Activated CD8-positive, alpha-beta T cell treated with anti-CD3 and anti-CD28 coated beads for 36 hours (primary cell): Measurements from ENCODE around the gene GATM. TPM values are rescaled to one million over a fixed set of nuclear protein-coding genes. Genes with fewer than 3 reads are reported as not detected.

ENCODE experiments used
- ATAC-seq: fragments of 200-7000 bp; cut with Tn5 transposase; one replicate; pipeline ENCODE4 v1.10.0; 2021; ENCODE audit warnings: mild to moderate bottlenecking, moderate library complexity
- CTCF ChIA-PET: fragments of 350-600 bp; sonication (Branson Sonifier 250); formaldehyde crosslinking; loops from one replicate; lab custom pipeline; 2021; ENCODE audit warnings: antibody characterized with exemption; lab: Charles Lee
- POLR2A ChIA-PET: fragments of 350-600 bp; sonication (Branson Sonifier 250); formaldehyde crosslinking; loops from one replicate; lab custom pipeline; 2021; ENCODE audit warnings: antibody characterized with exemption; lab: Charles Lee
- DNase-seq: peaks from one replicate; pipeline ENCODE4 v3.0.0-alpha.2; 2020
- H3K27ac Mint-ChIP-seq: one replicate; pipeline ENCODE4 v1.8.0; 2021; ENCODE audit warnings: mild to moderate bottlenecking, mixed read lengths
- H3K27me3 Mint-ChIP-seq: one replicate; pipeline ENCODE4 v1.8.0; 2021; ENCODE audit warnings: mixed read lengths
- H3K36me3 Mint-ChIP-seq: one replicate; pipeline ENCODE4 v1.8.0; 2021; ENCODE audit warnings: low read depth, mixed read lengths
- H3K4me1 Mint-ChIP-seq: one replicate; pipeline ENCODE4 v1.8.0; 2021; ENCODE audit warnings: low read depth, mixed read lengths
- H3K4me3 Mint-ChIP-seq: one replicate; pipeline ENCODE4 v1.8.0; 2021; ENCODE audit warnings: mild to moderate bottlenecking, moderate library complexity, mixed read lengths
- H3K9me3 Mint-ChIP-seq: one replicate; pipeline ENCODE4 v1.8.0; 2021; ENCODE audit warnings: mixed read lengths
- intact Hi-C: fragments of 100-400 bp; cut with micrococcal nuclease; formaldehyde crosslinking; loops from one replicate; pipeline ENCODE4 v1.10.0; 2022
- total RNA-seq, 2 experiments: library from RNA; stranded (reverse); gene quantifications; one replicate each; pipeline ENCODE4 v1.2.3, GENCODE V29; 2021
- TF ChIP-seq, protein P1 (sequence below): fragments of 200-600 bp; IDR thresholded peaks from one replicate; pipeline ENCODE4 v1.8.0; 2022; ENCODE audit warnings: antibody characterized with exemption, mild to moderate bottlenecking

The GATM gene
- total RNA-seq, 2 experiments from 2014 or later = 5.6 to 6.5 TPM

DNA sequence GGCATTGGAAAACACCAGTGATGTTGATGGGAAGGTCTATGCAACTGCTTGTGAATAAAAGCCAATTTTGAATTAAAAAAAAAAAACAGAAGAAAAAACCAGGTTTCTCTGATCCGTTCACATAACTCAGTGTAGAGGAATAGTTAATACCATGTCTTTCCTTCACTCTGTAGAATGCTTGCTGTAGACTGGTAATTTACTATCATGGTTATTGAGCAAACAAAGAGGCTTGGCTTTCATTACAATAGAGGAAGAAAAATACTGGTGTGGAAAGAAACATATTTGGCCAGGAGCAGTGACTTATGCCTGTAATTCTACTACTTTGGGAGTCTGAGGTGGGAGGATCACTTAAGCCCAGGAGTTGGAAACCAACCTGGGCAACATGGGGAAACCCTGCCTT lies 41.1 kb downstream of the GATM start:
- intact Hi-C loops = no loop called here

DNA sequence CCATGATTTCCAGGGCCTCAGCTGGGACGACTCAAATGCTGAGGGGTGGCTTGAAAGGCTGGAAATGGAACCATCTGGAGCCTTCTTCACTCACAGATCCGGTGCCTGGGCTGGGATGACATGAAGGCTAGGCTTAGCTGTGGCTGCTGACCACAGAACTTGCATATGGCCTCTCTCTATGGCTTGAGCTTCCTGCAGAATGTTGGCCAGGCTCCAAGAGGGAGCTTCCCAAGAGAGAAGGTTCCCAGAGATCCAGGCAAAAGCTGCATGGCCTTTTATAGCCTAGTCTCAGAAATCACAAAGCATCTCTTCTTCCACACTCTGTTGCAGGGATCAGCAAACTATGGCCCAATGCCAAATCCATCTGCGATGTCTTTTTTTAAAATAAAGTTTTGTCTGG lies 44.8 kb downstream of the GATM start:
- Mint-ChIP-seq H3K9me3 (peaks cover 3% of the 10 kb centered on the region), H3K27ac (no peak overlapping the region), H3K4me3 (no peak overlapping the region), H3K4me1 (peaks cover 6% of the 10 kb centered on the region), H3K36me3 (no peaks in the 10 kb centered on the region), H3K27me3 (peaks cover 3% of the 10 kb centered on the region)
- ChIA-PET POLR2A (no interaction called here), CTCF (no interaction called here)
- intact Hi-C loops = no loop called here
- DNase-seq (no peak), ATAC-seq (no peak)
- TF ChIP-seq, protein P1, sequence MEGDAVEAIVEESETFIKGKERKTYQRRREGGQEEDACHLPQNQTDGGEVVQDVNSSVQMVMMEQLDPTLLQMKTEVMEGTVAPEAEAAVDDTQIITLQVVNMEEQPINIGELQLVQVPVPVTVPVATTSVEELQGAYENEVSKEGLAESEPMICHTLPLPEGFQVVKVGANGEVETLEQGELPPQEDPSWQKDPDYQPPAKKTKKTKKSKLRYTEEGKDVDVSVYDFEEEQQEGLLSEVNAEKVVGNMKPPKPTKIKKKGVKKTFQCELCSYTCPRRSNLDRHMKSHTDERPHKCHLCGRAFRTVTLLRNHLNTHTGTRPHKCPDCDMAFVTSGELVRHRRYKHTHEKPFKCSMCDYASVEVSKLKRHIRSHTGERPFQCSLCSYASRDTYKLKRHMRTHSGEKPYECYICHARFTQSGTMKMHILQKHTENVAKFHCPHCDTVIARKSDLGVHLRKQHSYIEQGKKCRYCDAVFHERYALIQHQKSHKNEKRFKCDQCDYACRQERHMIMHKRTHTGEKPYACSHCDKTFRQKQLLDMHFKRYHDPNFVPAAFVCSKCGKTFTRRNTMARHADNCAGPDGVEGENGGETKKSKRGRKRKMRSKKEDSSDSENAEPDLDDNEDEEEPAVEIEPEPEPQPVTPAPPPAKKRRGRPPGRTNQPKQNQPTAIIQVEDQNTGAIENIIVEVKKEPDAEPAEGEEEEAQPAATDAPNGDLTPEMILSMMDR = no peak

More for the DNA sequence above, 41.1 kb downstream of the GATM start:
- H3K4me1 Mint-ChIP-seq = peaks cover 6% of the 10 kb centered on the region
- H3K27ac Mint-ChIP-seq = no peak overlapping the region
- H3K4me3 Mint-ChIP-seq = no peak overlapping the region
- CTCF ChIA-PET = interaction anchor here (1.3 kb wide), 1 partner anchor 15 kb away, joined by 3 read pairs; no protein-coding TSS in a partner anchor
- POLR2A ChIA-PET = no interaction called here
- TF ChIP-seq, protein P1 = no peak
- no peak for DNase-seq
- H3K36me3 Mint-ChIP-seq = no peaks in the 10 kb centered on the region
- no peak for ATAC-seq
- H3K9me3 Mint-ChIP-seq = peaks cover 3% of the 10 kb centered on the region
- H3K27me3 Mint-ChIP-seq = no peaks in the 10 kb centered on the region

DNA sequence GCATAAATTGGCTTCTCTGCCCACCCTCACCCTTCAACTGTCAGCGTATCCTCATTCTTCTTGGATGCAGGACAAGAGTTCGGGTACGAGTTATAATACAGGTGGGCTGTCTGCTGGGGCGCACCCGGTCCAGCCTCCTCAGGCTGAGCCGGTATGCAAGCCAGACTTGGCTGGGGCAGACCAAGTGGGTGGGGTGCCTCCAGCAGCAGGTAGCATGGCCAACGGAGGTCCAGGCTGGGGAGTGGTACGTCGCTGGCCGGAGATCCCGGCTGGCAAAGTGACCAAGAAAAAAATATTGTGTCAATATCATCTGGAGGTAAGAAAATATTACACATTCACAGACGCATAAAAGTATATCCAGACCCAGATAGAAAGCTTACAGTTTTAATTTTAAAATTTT lies 45.6 kb downstream of the GATM start:
- no peaks in the 10 kb centered on the region for H3K9me3 Mint-ChIP-seq
- H3K27me3 Mint-ChIP-seq = peaks cover 4% of the 10 kb centered on the region
- no peak overlapping the region for H3K4me3 Mint-ChIP-seq
- H3K4me1 Mint-ChIP-seq = peaks cover 2% of the 10 kb centered on the region
- no peak for ATAC-seq
- CTCF ChIA-PET = no interaction called here
- intact Hi-C loops = no loop called here
- POLR2A ChIA-PET = no interaction called here
- no peak for DNase-seq
- H3K36me3 Mint-ChIP-seq = no peaks in the 10 kb centered on the region
- TF ChIP-seq, protein P1 = no peak
- no peak overlapping the region for H3K27ac Mint-ChIP-seq

DNA sequence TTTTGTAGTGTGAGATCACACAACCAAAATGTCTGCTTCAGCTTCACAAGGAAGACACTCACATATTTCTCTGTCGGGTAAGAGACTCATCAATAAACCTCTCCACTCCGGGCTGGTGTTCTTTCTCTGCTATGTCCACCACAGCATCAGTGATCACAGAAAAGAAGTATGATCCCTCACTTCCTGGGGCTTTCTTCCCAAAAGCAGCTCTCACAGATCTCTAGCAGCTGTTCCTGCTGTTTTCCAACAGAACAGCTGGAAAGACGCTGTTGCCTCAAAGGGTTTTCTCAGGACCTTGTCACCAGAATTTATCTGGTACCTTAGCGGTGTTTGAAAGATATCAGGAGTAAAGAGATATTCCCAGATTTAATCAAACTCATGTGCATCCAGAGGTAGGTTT lies 46.4 kb downstream of the GATM start:
- DNase-seq (no peak), ATAC-seq (no peak)
- no peak overlapping the region for H3K4me3 Mint-ChIP-seq
- TF ChIP-seq, protein P1 = no peak
- H3K27me3 Mint-ChIP-seq = peaks cover 4% of the 10 kb centered on the region
- intact Hi-C loops = no loop called here
- H3K36me3 Mint-ChIP-seq = no peaks in the 10 kb centered on the region
- H3K4me1 Mint-ChIP-seq = peaks cover 2% of the 10 kb centered on the region
- H3K27ac Mint-ChIP-seq = no peak overlapping the region
- CTCF ChIA-PET = no interaction called here
- H3K9me3 Mint-ChIP-seq = no peaks in the 10 kb centered on the region
- POLR2A ChIA-PET = no interaction called here

DNA sequence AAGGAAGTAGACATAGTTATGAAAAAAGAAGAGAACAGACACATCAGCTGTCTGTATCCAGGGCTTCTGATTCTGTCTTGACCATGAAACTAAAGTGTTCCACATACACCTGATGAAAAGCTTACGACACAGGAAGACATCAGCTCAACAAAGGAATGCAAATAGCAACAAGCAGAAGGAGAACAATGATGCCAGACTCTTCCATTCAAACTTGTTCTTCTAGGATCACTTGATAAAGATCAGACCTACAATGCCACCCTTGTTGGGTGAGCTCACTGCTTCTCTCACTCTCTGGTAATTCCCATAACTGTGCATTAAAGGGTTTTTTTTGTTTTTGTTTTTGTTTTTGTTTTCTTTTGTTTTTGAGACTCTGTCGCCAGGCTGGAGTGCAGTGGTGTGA lies 49.7 kb downstream of the GATM start:
- DNase-seq (no peak), ATAC-seq (no peak)
- H3K4me1 Mint-ChIP-seq = no peaks in the 10 kb centered on the region
- no peaks in the 10 kb centered on the region for H3K36me3 Mint-ChIP-seq
- ChIA-PET POLR2A (interaction anchor here (0.6 kb wide), 1 partner anchor 84 kb away, joined by 3 read pairs; no protein-coding TSS in a partner anchor), CTCF (no interaction called here)
- H3K9me3 Mint-ChIP-seq = no peaks in the 10 kb centered on the region
- intact Hi-C loops = no loop called here
- H3K27ac Mint-ChIP-seq = no peak overlapping the region
- H3K27me3 Mint-ChIP-seq = peaks cover 7% of the 10 kb centered on the region
- H3K4me3 Mint-ChIP-seq = no peak overlapping the region
- TF ChIP-seq, protein P1 = no peak
